Stimulated activated CD4-positive, alpha-beta T cell treated with anti-CD3 and anti-CD28 coated beads, TNF-alpha, amount 100 ng/mL, for 24 hours (primary cell): ENCODE measurements around the gene RYR2.

ENCODE experiments used
- DNase-seq, 3 experiments: peaks; one replicate each; pipeline ENCODE4 v3.0.0-alpha.2; 2020; ENCODE audit warnings: low read depth in 3 of 3

RYR2 gene

DNA sequence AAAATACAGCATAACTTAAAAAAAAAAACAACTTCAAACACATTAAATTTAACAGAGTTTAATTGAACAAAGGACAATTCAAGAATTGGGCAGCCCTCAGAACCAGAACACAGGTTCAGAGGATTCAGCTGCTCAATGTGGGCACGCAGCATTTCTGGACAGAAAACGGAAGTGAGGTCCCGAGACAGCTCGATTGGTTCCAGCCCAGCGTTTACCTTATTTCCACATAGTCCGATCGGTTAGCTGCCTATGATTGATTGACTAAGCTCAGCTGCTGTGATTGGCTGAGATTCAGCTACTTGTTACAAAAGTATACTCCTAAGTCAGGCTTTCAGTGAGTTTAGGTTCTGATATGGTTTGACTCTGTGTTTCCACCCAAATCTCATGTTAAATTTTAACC is 815.5 kb downstream of the RYR2 start:
- DNase-seq: no peak

DNA sequence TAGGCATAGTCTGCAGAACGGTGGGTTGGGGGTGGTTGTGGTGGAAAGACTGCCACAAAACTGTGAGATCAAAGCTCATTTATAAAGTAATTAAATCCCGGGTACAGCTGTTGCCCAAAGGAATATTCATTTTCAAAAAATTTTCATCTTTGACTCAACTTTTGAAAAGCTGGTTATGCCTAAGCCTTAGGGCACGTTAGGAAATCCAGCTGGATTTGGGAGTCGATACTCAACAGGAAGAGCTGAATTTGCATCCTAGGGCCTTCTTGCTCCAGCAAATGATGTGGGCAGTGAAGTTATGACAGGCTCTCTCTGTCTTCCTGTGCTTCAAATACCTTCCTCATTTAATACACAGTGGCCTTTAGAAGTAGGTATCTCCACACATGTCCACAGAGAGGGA is 817.0 kb downstream of the RYR2 start:
- no peak for DNase-seq

- DNase-seq: no peak
Observed at GRCh38 chr1:237861944-237862343, 820.0 kb downstream of the RYR2 start.

GRCh38 chr1:237863234-237863633 is 821.2 kb downstream of the RYR2 start:
- no peak for DNase-seq

GRCh38 chr1:237864338-237865244 is 822.6 kb downstream of the RYR2 start:
- DNase-seq: peak in 1 of 3 experiments; percentile 5

DNA sequence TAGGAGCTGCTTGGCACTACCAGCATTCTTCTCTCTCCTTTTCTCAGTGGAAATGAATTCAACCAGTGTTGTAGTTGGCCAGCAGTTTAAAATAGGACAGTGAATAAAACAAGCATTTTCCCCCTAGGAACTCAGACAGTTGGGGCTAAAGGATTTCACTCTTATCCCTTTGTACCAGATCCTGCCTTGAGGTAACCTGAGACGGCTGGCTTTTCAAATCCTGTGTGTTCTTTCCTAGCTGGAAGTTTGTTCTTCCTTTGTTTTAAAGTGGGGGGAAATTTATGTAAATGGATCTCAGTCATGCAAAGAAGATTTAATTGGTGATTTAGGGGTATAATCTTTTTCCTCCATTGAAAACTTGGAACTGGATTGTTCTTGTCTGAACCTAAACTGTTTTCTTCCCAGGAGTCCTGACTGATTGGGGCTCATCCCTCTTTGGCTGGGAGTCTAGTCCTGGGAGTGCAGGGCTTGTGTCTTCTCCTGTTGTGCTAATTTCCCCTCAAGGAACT is 825.5 kb downstream of the RYR2 start:
- no peak for DNase-seq

GRCh38 chr1:237868817-237869600 is 827.0 kb downstream of the RYR2 start:
- no peak for DNase-seq

- no peak for DNase-seq
Observed at GRCh38 chr1:237873487-237874211, 831.7 kb downstream of the RYR2 start.

- DNase-seq: no peak
Observed at GRCh38 chr1:237875291-237875690, 833.3 kb downstream of the RYR2 start.

DNA sequence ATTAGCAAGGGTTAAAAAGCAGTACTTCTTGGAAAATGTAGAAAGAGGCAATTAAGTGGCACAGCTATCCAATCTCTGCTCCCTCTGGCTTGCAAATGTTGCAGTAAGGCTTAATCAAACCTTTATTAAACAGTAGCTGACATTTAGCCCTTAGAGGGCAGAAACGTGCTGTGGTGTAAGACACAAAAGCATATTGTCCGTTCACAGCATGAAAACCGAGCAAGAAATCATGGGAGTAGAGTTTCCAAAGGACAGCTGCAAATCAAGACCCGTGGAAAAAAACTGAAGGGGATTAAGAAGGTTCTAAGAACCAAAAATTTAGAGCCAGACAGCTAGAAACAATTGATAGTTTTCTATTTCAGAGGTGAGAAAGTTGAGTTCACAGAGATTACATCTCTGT is 835.6 kb downstream of the RYR2 start:
- DNase-seq: no peak

- DNase-seq: no peak
Observed at GRCh38 chr1:237878406-237878805, 836.4 kb downstream of the RYR2 start.

DNA sequence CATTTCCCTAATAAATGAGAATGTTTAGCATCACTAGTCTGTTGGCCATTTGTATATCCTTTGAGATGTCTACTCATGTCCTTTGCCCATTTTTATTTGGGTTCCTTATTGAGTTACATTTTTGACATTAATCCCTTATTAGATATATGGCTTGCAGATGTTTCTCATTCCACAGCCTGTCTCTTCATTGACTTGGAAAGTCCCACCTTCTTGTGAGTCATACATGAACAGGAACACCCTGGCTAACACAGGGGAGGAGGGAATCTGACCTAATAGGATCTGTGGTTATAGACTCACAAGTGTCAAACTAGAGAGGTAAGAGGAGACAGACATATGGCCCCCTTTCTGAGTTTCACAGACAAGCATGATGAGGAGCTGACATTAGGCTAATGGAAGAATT is 837.2 kb downstream of the RYR2 start:
- DNase-seq: no peak
